SH-SY5Y (cell line): ENCODE measurements around the gene ZNF670.

Experiments used
- GATA2 ChIP-seq: IDR thresholded peaks from 2 replicates; pipeline ENCODE4 v1.6.1; 2011; ENCODE audit warnings: mild to moderate bottlenecking, low read depth, low read length
- GATA3 ChIP-seq: IDR thresholded peaks from 2 replicates; pipeline ENCODE4 v1.6.1; 2011; ENCODE audit warnings: low read depth, mild to moderate bottlenecking, low read length, moderate library complexity

GRCh38 chr1:247077213-247077612 lies 1.4 kb downstream of the ZNF670 start:
- TF ChIP-seq GATA2 (no peak), GATA3 (no peak)
